Liver (tissue), 9 donors: ENCODE measurements around the gene ANKRD44. TPM values are rescaled to one million over a fixed set of nuclear protein-coding genes. Genes with fewer than 3 reads are reported as not detected.
"Not testable (repeated sequence)": the region's sequence is repeated elsewhere in the genome, so short reads cannot be mapped to it uniquely, and the experiment has no call there.

Experiments used
- DNase-seq: peaks from one replicate; pipeline ENCODE4 v3.0.0-alpha.2; 2017; ENCODE audit warnings: low spot score
- H3K27ac ChIP-seq, 2 donors: one replicate each; pipeline ENCODE4 v1.7.0; 2013; ENCODE audit warnings: inconsistent platforms in 2 of 2, low read length in 2 of 2, control low read depth in 1 of 2, low read depth in 1 of 2, mild to moderate bottlenecking in 1 of 2
- H3K27me3 ChIP-seq, 4 donors: one replicate each; pipeline versions ENCODE4 v1.6.1 to v1.7.0; 2013; ENCODE audit warnings: low read length in 3 of 4, inconsistent platforms in 1 of 4, mild to moderate bottlenecking in 1 of 4, moderate library complexity in 1 of 4; ENCODE audit not compliant: control insufficient read depth in 4 of 4, insufficient read depth in 4 of 4
- H3K36me3 ChIP-seq, 4 donors: one replicate each; pipeline versions ENCODE4 v1.6.1 to v1.7.0; 2013; ENCODE audit warnings: low read length in 3 of 4, mild to moderate bottlenecking in 3 of 4, low read depth in 1 of 4, moderate library complexity in 1 of 4; ENCODE audit not compliant: control insufficient read depth in 4 of 4, insufficient read depth in 3 of 4
- H3K4me1 ChIP-seq, 4 donors: one replicate each; pipeline versions ENCODE4 v1.6.1 to v1.7.0; 2013; ENCODE audit warnings: low read length in 3 of 4, mild to moderate bottlenecking in 3 of 4, moderate library complexity in 1 of 4; ENCODE audit not compliant: control insufficient read depth in 4 of 4, insufficient read depth in 4 of 4
- H3K4me3 ChIP-seq, 3 donors: one replicate each; pipeline versions ENCODE4 v1.6.1 to v1.7.0; 2013; ENCODE audit warnings: low read length in 3 of 3, control low read depth in 1 of 3, low read depth in 1 of 3, mild to moderate bottlenecking in 1 of 3
- H3K9ac ChIP-seq, 2 donors: one replicate each; pipeline ENCODE4 v1.7.0; 2013; ENCODE audit warnings: low read length in 2 of 2, mild to moderate bottlenecking in 2 of 2, moderate library complexity in 2 of 2, control low read depth in 1 of 2, low read depth in 1 of 2
- H3K9me3 ChIP-seq, 4 donors: one replicate each; pipeline versions ENCODE4 v1.6.1 to v1.7.0; 2013; ENCODE audit warnings: low read length in 3 of 4; ENCODE audit not compliant: control insufficient read depth in 4 of 4
- ATF3 ChIP-seq: IDR thresholded peaks from 2 replicates; pipeline ENCODE4 v1.6.1; 2016; ENCODE audit warnings: antibody characterized with exemption
- CTCF ChIP-seq: fragments of 150-350 bp; IDR thresholded peaks from 2 replicates; pipeline ENCODE4 v1.5.1; 2017; ENCODE audit warnings: improper control_type of control experiment, low read depth, low read length; ENCODE audit not compliant: missing input control
- EGR1 ChIP-seq, 2 donors: IDR thresholded peaks; 2 replicates each; pipeline ENCODE4 v1.6.1; 2016 to 2018; ENCODE audit warnings: antibody characterized with exemption in 2 of 2, low read depth in 2 of 2
- FOXA1 ChIP-seq: IDR thresholded peaks from 2 replicates; pipeline ENCODE4 v1.6.1; 2016; ENCODE audit warnings: antibody characterized with exemption
- FOXA2 ChIP-seq: IDR thresholded peaks from 2 replicates; pipeline ENCODE4 v1.6.1; 2016; ENCODE audit warnings: antibody characterized with exemption
- HNF4A ChIP-seq, 2 donors: conservative IDR thresholded peaks; 2 replicates each; pipeline ENCODE4 v1.6.1; 2016; ENCODE audit warnings: antibody characterized with exemption in 2 of 2, mild to moderate bottlenecking in 2 of 2
- HNF4G ChIP-seq: IDR thresholded peaks from 2 replicates; pipeline ENCODE4 v1.6.1; 2016; ENCODE audit warnings: antibody characterized with exemption
- JUND ChIP-seq, 2 donors: IDR thresholded peaks; 2 replicates each; pipeline ENCODE4 v1.6.1; 2016; ENCODE audit warnings: antibody characterized with exemption in 2 of 2
- MAX ChIP-seq: IDR thresholded peaks from 2 replicates; pipeline ENCODE4 v1.6.1; 2016; ENCODE audit warnings: antibody characterized with exemption
- NR2F2 ChIP-seq: IDR thresholded peaks from 2 replicates; pipeline ENCODE4 v1.6.1; 2016; ENCODE audit warnings: antibody characterized with exemption
- RAD21 ChIP-seq, 2 donors: IDR thresholded peaks; 2 replicates each; pipeline ENCODE4 v1.6.1; 2016; ENCODE audit warnings: antibody characterized with exemption in 2 of 2, mild to moderate bottlenecking in 2 of 2
- REST ChIP-seq: IDR thresholded peaks from 2 replicates; pipeline ENCODE4 v1.6.1; 2016; ENCODE audit warnings: antibody characterized with exemption, mild to moderate bottlenecking
- RXRA ChIP-seq, 2 donors: IDR thresholded peaks; 2 replicates each; pipeline ENCODE4 v1.6.1; 2017 to 2018; ENCODE audit warnings: antibody characterized with exemption in 2 of 2, mild to moderate bottlenecking in 1 of 2
- SP1 ChIP-seq: IDR thresholded peaks from 2 replicates; pipeline ENCODE4 v1.6.1; 2018; ENCODE audit warnings: antibody characterized with exemption, mild to moderate bottlenecking
- TAF1 ChIP-seq: conservative IDR thresholded peaks from 2 replicates; pipeline ENCODE4 v1.6.1; 2016; ENCODE audit warnings: antibody characterized with exemption, mild to moderate bottlenecking
- YY1 ChIP-seq: IDR thresholded peaks from 2 replicates; pipeline ENCODE4 v1.6.1; 2016; ENCODE audit warnings: antibody characterized with exemption, mild to moderate bottlenecking
- ZBTB33 ChIP-seq: IDR thresholded peaks from 2 replicates; pipeline ENCODE4 v1.6.1; 2016; ENCODE audit warnings: antibody characterized with exemption
- WGBS: extraction: QIAGEN DNeasy Blood & Tissue Kit; methylation state at CpG from one replicate; pipeline ENCODE4 v1.1.7; 2013; 5-methylcytosine and 5-hydroxymethylcytosine counted together
- polyA plus RNA-seq, 2 donors: library from polyadenylated mRNA; stranded (reverse) in 1 of 2; unstranded in 1 of 2; fragments of 200-250 nt in 1 of 2; fragments of >200 nt in 1 of 2; fragmentation: Nextera tagmentation in 1 of 2; extraction: Ambion mirVana in 1 of 2; gene quantifications; one replicate each; pipeline versions ENCODE4 v1.2.1 to v1.2.3, GENCODE V29; 2013 to 2015
- total RNA-seq, 2 donors: library from RNA; depleted of rRNA; stranded (reverse); fragments of >200 nt; gene quantifications; one replicate each; pipeline ENCODE4 v1.2.3, GENCODE V29; 2014
- donor health status: healthy.
- donor health status: healthy.
- donor health status: healthy.
- donor health status: healthy.
- donor health status: healthy.

ANKRD44 gene
- total and polyA plus RNA-seq, 4 donors = 3.8 to 18.2 (median 6.8) TPM

- Histone ChIP-seq H3K27ac (no peak overlapping the region), H3K27me3 (no peaks in the 10 kb centered on the region), H3K9ac (no peak overlapping the region), H3K4me3 (no peak overlapping the region), H3K9me3 (no peaks in the 10 kb centered on the region), H3K36me3 (peaks cover 0 to 2% (median 0%) of the 10 kb centered on the region in 4 donors), H3K4me1 (peaks cover 0 to 8% (median 2%) of the 10 kb centered on the region in 4 donors)
- 73% methylated on average over 2 of the region's 2 CpGs for WGBS
- no peak for DNase-seq
- TF ChIP-seq TAF1 (no peak), HNF4A (conservative IDR thresholded peaks at IDR 0.05) (no peak), RAD21 (IDR thresholded peaks at IDR 0.05) (no peak), MAX (no peak), SP1 (no peak), FOXA1 (no peak), NR2F2 (no peak), JUND (IDR thresholded peaks at IDR 0.05) (no peak), HNF4G (no peak)
Measured at GRCh38 chr2:197069958-197070357, 240.6 kb downstream of the ANKRD44 start.

- not testable (repeated sequence) for H3K4me3 ChIP-seq, H3K4me1 ChIP-seq, DNase-seq, H3K27ac ChIP-seq, H3K36me3 ChIP-seq, H3K9ac ChIP-seq, H3K9me3 ChIP-seq, H3K27me3 ChIP-seq
- WGBS = 94% methylated on average over 3 of the region's 3 CpGs
Measured at GRCh38 chr2:197062574-197062973, 248.0 kb downstream of the ANKRD44 start.

- Histone ChIP-seq H3K9me3 (peaks cover 0 to 6% (median 3%) of the 10 kb centered on the region in 4 donors), H3K4me1 (no peaks in the 10 kb centered on the region), H3K27ac (no peak overlapping the region), H3K4me3 (no peak overlapping the region), H3K9ac (no peak overlapping the region), H3K36me3 (peaks cover 0 to 12% (median 3%) of the 10 kb centered on the region in 4 donors), H3K27me3 (no peaks in the 10 kb centered on the region)
- WGBS = 96% methylated on average over 1 of the region's 1 CpG
- no peak for TF ChIP-seq HNF4G
- TF ChIP-seq REST = no peak
- no peak for TF ChIP-seq TAF1
- no peak for TF ChIP-seq RXRA (IDR thresholded peaks at IDR 0.05)
- TF ChIP-seq ZBTB33 = no peak
- TF ChIP-seq CTCF = no peak
- TF ChIP-seq MAX = no peak
- TF ChIP-seq YY1 = no peak
- TF ChIP-seq EGR1 (IDR thresholded peaks at IDR 0.05; ENCODE audit: low read depth in 2 of 2) = no peak
- no peak for TF ChIP-seq FOXA2
- no peak for TF ChIP-seq FOXA1
- TF ChIP-seq RAD21 (IDR thresholded peaks at IDR 0.05) = no peak
- TF ChIP-seq SP1 = no peak
- no peak for TF ChIP-seq HNF4A (conservative IDR thresholded peaks at IDR 0.05)
- TF ChIP-seq JUND (IDR thresholded peaks at IDR 0.05) = no peak
- no peak for TF ChIP-seq ATF3
- no peak for DNase-seq
Measured at GRCh38 chr2:197059477-197059876, 251.1 kb downstream of the ANKRD44 start.
